ENCODE measurements around the gene MYO10.
"Not testable (repeated sequence)": the region's sequence is repeated elsewhere in the genome, so short reads cannot be mapped to it uniquely, and the experiment has no call there.

Gene MYO10

DNA sequence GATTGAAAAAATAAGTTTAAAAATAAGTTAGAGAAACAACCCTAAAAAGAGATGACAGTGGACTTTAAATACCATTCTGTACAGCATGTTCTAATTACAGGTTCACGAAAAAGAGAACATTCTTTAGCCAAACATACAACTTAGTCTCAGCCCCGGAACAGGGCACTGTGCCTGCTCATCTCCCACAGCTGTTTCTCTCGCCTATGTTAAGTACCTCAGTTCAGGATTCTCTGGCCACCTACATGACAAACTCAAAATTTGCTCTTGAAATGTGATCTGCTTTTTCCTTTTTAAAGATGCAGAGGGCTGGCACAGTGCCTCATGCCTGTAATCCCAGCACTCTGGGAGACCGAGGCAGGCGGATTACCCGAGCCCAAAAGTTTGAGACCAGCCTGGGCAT lies 52.3 kb downstream of the MYO10 start:
- no peak for DNase-seq

GRCh38 chr5:16883176-16883575 lies 52.9 kb downstream of the MYO10 start:
- DNase-seq, result no peak

DNA sequence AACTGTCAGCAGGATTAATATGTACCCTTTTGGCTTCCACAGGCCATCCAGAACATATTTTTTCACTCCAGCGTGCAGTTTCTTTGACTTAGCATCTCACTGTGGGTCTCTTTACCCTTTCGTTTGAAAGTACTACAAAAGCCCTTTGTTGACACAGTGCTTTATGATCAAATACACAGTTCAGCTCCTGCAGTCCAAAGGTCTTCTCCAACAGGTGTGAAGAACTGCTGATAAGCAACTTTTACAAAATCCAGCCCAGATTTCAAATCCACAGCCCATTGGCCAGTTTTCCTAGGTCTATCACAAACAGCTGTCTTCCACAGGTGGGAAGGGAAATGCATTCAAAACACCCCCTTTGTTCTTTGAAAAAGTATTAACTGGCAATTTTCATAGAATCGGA lies 54.8 kb downstream of the MYO10 start:
- no peak for DNase-seq

DNA sequence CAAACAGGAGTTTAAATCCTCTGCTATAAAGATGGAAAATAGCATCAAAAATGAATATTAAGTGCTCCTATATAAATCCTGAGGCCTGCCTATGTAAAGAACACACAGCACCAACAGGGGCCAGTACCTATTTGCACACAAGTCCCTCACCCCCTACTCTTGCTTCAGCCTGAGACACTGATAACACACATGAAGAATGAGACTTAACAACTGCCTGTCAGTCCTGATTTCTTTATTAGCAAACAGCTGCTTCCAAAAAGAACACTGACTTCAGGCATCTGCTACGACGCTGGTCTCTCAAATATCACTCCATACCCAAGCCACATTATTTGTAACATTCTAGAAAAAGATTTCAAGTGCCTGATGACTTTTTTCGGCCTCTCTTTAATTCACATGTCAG lies 55.5 kb downstream of the MYO10 start:
- DNase-seq, result no peak

- no peak for DNase-seq
Measured at GRCh38 chr5:16879650-16880049, 56.4 kb downstream of the MYO10 start.

DNA sequence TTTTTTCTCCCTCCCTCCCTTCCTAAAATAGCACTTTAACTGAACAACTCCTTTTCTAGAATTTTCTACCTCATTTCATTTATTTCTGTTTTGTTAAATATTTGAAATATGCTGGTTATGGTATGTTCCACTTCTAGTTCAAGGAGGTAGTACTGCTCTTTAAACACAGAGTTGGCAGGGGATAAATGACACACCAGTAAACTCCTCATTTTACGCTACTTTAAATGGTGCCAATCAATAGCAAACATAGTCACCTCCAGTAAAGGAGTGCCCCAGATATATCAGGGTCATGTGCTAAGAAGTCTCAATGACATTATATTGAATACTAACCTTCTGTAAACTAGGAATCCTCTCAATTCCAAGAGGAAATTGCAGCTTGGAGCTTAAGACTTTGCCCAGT lies 56.9 kb downstream of the MYO10 start:
- no peak for DNase-seq

DNA sequence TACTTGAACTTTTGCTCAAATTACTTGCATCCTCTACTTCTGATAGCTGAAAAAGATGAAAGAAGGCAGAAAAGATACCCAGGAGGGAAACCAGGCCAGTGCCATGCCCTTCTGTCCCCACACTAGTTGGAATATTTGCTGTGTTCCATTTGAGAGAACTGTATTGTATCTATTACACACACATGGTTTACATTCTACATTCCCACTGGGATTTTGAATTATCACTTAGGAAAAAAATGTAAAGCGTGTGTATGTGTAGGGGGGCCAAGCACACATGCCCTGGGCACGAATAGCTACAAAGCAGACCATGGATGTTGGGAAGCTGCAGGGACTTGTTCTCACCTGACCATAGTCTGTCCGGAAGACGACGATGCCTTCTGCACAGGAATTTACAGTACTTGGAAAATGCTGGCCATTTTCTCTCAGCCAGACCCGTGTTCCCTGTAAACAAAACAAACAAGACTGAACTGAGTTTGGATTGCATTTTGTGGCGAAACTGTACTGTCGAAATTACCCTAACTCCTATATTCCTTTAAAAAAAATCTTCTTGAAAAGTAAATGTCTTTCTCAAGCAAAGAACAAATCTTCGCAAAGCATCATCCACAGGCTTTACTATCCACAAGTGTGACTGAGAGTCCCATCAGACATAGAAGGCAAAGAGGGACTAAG lies 58.7 kb downstream of the MYO10 start:
- no peak for DNase-seq

DNA sequence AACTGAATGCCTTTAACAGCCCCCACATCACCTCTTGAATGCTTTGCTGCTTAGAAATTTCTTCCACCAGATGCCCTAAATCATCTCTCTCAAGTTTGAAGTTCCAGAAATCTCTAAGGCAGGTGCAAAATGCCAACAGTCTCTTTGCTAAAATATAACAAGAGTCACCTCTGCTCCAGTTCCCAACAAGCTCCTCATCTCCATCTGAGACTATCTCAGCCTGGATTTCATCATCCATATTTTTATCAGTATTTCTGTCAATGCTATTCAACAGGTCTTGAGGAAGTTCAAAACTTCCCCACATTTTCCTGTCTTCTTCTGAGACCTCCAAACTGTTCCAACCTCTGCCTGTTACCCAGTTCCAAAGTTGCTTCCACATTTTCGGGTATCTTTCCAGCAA lies 61.7 kb downstream of the MYO10 start:
- DNase-seq, result not testable (repeated sequence)

GRCh38 chr5:16871746-16872339 lies 64.2 kb downstream of the MYO10 start:
- DNase-seq, result no peak

- DNase-seq, result no peak
Measured at GRCh38 chr5:16870878-16871277, 65.2 kb downstream of the MYO10 start.

- no peak for DNase-seq
Measured at GRCh38 chr5:16869821-16870796, 66.0 kb downstream of the MYO10 start.

- no peak for DNase-seq
Measured at GRCh38 chr5:16867577-16867953, 68.5 kb downstream of the MYO10 start.

GRCh38 chr5:16866795-16867576 lies 69.1 kb downstream of the MYO10 start:
- DNase-seq, result no peak

DNA sequence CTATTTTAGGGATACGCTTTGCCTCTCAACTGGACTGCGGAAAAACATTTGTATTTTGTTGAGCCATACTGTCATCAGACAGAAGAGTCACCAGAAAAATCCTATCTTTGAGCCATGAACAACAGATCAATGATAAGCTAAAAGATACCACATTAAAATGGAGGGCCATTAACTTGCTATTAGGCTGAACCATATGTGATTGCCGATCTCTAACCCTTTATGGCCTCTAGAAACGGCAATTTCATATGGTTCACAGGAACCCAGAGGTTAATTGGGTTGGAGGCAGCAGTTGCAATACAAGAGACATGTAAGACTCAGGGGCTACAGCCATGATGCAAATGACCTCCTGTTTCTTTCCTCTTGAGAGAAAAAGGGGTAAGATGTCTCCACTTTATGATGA lies 69.8 kb downstream of the MYO10 start:
- DNase-seq, result no peak

- no peak for DNase-seq
Measured at GRCh38 chr5:16865151-16865550, 70.9 kb downstream of the MYO10 start.

DNA sequence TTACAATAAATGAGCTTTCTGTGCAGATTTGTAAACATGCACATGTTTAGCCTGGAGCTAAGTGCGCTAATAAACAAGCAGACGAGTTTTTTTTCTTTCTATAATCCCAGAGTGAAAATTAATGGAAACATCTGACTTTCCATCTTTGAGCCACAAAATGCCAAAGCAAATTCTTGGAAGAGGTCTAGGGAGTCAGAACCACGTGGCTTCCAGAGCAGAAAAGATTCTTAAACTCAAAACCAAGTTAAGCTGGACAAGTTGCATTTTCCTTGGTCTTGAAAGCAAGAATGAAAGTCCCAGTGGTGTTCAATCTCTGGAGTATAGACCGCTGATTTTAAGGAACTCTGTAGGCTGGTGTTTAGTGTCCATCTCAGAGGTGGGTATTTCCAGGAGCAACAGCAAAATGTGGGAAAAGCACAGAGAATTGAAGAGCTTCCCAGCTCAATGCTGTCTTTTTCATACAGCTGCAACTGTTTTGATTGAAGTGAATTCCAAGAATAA lies 71.4 kb downstream of the MYO10 start:
- DNase-seq, result no peak

- no peak for DNase-seq
Measured at GRCh38 chr5:16863469-16863946, 72.6 kb downstream of the MYO10 start.

GRCh38 chr5:16862777-16863176 lies 73.3 kb downstream of the MYO10 start:
- no peak for DNase-seq

- no peak for DNase-seq
Measured at GRCh38 chr5:16859346-16859745, 76.7 kb downstream of the MYO10 start.

- DNase-seq, result no peak
Measured at GRCh38 chr5:16858151-16858550, 77.9 kb downstream of the MYO10 start.

GRCh38 chr5:16857635-16858034 lies 78.5 kb downstream of the MYO10 start:
- no peak for DNase-seq

DNA sequence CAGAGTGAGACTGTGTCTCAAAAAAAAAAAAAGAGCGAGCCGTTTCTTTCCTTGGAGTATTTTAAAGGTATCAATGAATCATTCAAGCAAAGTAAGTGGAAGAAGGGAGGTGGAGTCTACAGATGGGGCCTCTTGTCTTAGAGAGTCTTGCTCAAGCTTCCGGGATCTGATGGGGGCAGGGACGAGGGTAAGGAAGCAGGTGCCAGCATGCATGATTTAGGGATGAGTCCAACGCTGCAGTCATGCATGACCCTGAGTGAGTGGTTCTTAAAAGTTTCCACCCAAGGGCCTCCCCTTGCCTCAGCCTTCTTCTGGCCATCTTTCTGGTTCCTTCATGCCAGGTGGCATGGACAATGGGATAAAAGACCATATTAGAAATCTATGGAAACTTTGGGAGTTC lies 79.6 kb downstream of the MYO10 start:
- no peak for DNase-seq

GRCh38 chr5:16855898-16856297 lies 80.2 kb downstream of the MYO10 start:
- DNase-seq, result no peak

Data from activated naive CD4-positive, alpha-beta T cell treated with Interleukin-2 at 50 U/mL for 16 hours (primary cell).